ENCODE data around the gene MAEA. TPM values are rescaled to one million over a fixed set of nuclear protein-coding genes. Genes with fewer than 3 reads are reported as not detected.

The MAEA gene
- total RNA-seq, 1 experiment from 2014 or later = 19.1 TPM

Other genes starting within 250 kb of the MAEA start
- gene RNF212, start 176.3 kb upstream of the MAEA start, total RNA-seq (2014; rRNA removed; shearing (Covaris generic); ENCODE audit: low replicate concordance) = not detected in 2 replicates
- 0.88 TPM in 1 of 2 replicates, not detected in the other for gene SPON2, start 117.3 kb upstream of the MAEA start, total RNA-seq (2014; rRNA removed; shearing (Covaris generic); ENCODE audit: low replicate concordance)
- 178 and 190 TPM in 2 replicates for gene CTBP1, start 40.8 kb upstream of the MAEA start, total RNA-seq (2014; rRNA removed; shearing (Covaris generic); ENCODE audit: low replicate concordance)
- 8.9 and 9.1 TPM in 2 replicates for gene UVSSA, start 57.3 kb downstream of the MAEA start, total RNA-seq (2014; rRNA removed; shearing (Covaris generic); ENCODE audit: low replicate concordance)
- gene NKX1-1, start 116.6 kb downstream of the MAEA start, total RNA-seq (2014; rRNA removed; shearing (Covaris generic); ENCODE audit: low replicate concordance) = not detected in 2 replicates

Data from Caki2 (cell line).